Heart left ventricle (tissue), 16 donors: ENCODE results near the gene CLMP. TPM values are rescaled to one million over a fixed set of nuclear protein-coding genes. Genes with fewer than 3 reads are reported as not detected.

Experiments used
- ATAC-seq, 4 donors: fragments of 200-7000 bp; cut with Tn5 transposase; one replicate each; pipeline ENCODE4 v1.9.1; 2020 to 2022; ENCODE audit warnings: moderate library complexity in 4 of 4, mild to moderate bottlenecking in 3 of 4, moderate number of reproducible peaks in 1 of 4
- DNase-seq, 5 donors: peaks; one replicate each; pipeline ENCODE4 v3.0.0-alpha.2; 2020
- H3K27ac ChIP-seq, 12 donors: fragments of 200-600 bp; sonication (generic) in 4 of 12; one replicate each; pipeline versions ENCODE4 v1.5.0 to v1.8.0; 2016 to 2022; ENCODE audit warnings: mild to moderate bottlenecking in 2 of 12
- H3K27me3 ChIP-seq, 9 donors: fragments of 200-600 bp; sonication (generic) in 2 of 9; one replicate each; pipeline versions ENCODE4 v1.5.1 to v1.8.0; 2016 to 2022; ENCODE audit warnings: mild to moderate bottlenecking in 3 of 9
- H3K36me3 ChIP-seq, 9 donors: fragments of 200-600 bp; sonication (generic) in 2 of 9; one replicate each; pipeline versions ENCODE4 v1.5.0 to v1.8.0; 2018 to 2022; ENCODE audit warnings: mild to moderate bottlenecking in 2 of 9
- H3K4me1 ChIP-seq, 12 donors: fragments of 200-600 bp; sonication (generic) in 4 of 12; one replicate each; pipeline versions ENCODE4 v1.5.0 to v1.8.0; 2016 to 2022; ENCODE audit warnings: mild to moderate bottlenecking in 3 of 12
- H3K4me3 ChIP-seq, 12 donors: fragments of 200-600 bp; sonication (generic) in 4 of 12; one replicate each; pipeline versions ENCODE4 v1.5.0 to v1.8.0; 2017 to 2022; ENCODE audit warnings: mild to moderate bottlenecking in 9 of 12, moderate library complexity in 4 of 12
- H3K9me3 ChIP-seq, 12 donors: fragments of 200-600 bp; sonication (generic) in 4 of 12; one replicate each; pipeline versions ENCODE4 v1.5.0 to v1.8.0; 2016 to 2022; ENCODE audit warnings: mild to moderate bottlenecking in 1 of 12
- POLR2A ChIP-seq, 2 donors: fragments of 450-650 bp; IDR thresholded peaks; one replicate each; pipeline ENCODE4 v1.6.1; 2017; ENCODE audit warnings: antibody characterized with exemption in 2 of 2, mild to moderate bottlenecking in 2 of 2, moderate library complexity in 2 of 2
- WGBS, 4 donors: extraction: QIAGEN DNeasy Blood & Tissue Kit in 2 of 4; methylation state at CpG; one replicate each; pipeline versions ENCODE4 v1.1.5 to v1.1.7; 2013 to 2018; 5-methylcytosine and 5-hydroxymethylcytosine counted together
- intact Hi-C, 10 donors: fragments of 100-400 bp; cut with DNase I; formaldehyde crosslinking; loops; one replicate each; pipeline versions ENCODE4 v1.11.1 to v1.14.2; 2022
- polyA plus RNA-seq, 2 donors: library from polyadenylated mRNA; stranded (reverse); fragments of 200-250 nt; gene quantifications; one replicate each; pipeline ENCODE4 v1.2.3, GENCODE V29; 2013
- total RNA-seq, 9 donors: library from RNA; depleted of rRNA in 2 of 9; stranded (reverse); fragments of >200 nt in 2 of 9; fragmentation: NEBNext Ultra II Directional in 3 of 9; extraction: Animal tissue kit (Norgen Biotek cat#: 25700) in 3 of 9; gene quantifications; one replicate each; pipeline versions ENCODE4 v1.1.0 to v1.2.4, GENCODE V29; 2016 to 2023
- TF ChIP-seq, protein P1 (sequence below), 12 donors: fragments of 200-600 bp; sonication (generic) in 4 of 12; IDR thresholded peaks; one replicate each; pipeline versions ENCODE4 v1.5.0 to v1.8.0; 2018 to 2022; ENCODE audit warnings: antibody characterized with exemption in 12 of 12, mild to moderate bottlenecking in 5 of 12
- donor health status: ischemic (EF 13 %, LVEDD 7.1; RV severe dilation, severe dysfunction).
- donor health status: healthy with polysubstance abuse.
- donor health status: DM: no; HTN: yes; CAD: no.
- donor health status: DM: no; HTN: no; CAD: no.
- donor health status: ischemic (EF 25% LVEDD 6.9; RV normal size, moderate dysfunction).
- donor health status: ischemic (EF 25% LVEDD 5.7; RV mildly dilated, moderate dysfunction).
- donor health status: healthy.
- donor health status: DM: yes; HTN: yes; CAD: no.
- donor health status: ischemic (EF 35%, LVEDD 5.7; RV mildly dilated, moderate dysfunction).
- donor health status: nonischemic (EF 11% LVEDD 7.7; RV severe dilation, severe dysfunction).
- donor health status: DM: yes; HTN: yes; CAD: no.
- donor health status: PGD.
- donor health status: ischemic (EF 29% LVEDD 5.4; RV normal size, mild dysfunction).
- donor health status: nonischemic (EF 23%, LVEDD 6.1; RV moderate dilation, normal function).

CLMP gene
- total and polyA plus RNA-seq, 11 donors = 1.9 to 18.4 (median 5.8) TPM

- Histone ChIP-seq H3K4me1 (peaks cover 0 to 12% (median 0%) of the 10 kb centered on the region in 12 donors), H3K4me3 (no peak overlapping the region)
- WGBS, 4 donors = 78 to 85% (median 81%) methylated on average over 5 of the region's 5 CpGs
Measured at GRCh38 chr11:123180166-123180565, 14.9 kb downstream of the CLMP start.

DNA sequence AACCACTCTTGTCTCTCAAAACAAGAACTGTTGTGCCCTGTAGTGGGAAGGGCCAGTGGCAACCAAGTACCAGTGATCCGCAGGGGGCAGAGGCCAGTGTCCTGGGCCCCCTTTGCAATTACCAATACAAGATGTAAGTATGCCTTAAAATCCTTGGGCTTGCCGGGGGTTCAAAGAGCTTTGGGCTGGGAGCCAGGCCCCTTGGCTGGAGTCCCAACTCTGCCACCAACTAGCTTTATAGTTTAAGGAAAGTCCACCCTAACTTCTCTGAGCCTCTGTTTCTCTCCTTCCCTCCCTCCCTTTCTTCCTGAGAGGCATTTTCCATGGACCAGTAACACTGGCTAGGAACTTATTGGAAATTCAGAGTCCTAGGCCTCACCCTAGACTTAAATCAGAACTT lies 15.5 kb downstream of the CLMP start:
- Histone ChIP-seq H3K36me3 (no peaks in the 10 kb centered on the region), H3K4me3 (no peak overlapping the region), H3K27ac (peak overlapping the region in 1 of 12 donors; percentile 51), H3K27me3 (peaks cover 0 to 30% (median 2%) of the 10 kb centered on the region in 9 donors), H3K9me3 (no peaks in the 10 kb centered on the region), H3K4me1 (peaks cover 0 to 17% (median under 1%) of the 10 kb centered on the region in 12 donors)
- WGBS, 4 donors = 49 to 64% (median 61%) methylated on average over 2 of the region's 2 CpGs
- TF ChIP-seq POLR2A (IDR thresholded peaks at IDR 0.05) = no peak
- TF ChIP-seq, protein P1, sequence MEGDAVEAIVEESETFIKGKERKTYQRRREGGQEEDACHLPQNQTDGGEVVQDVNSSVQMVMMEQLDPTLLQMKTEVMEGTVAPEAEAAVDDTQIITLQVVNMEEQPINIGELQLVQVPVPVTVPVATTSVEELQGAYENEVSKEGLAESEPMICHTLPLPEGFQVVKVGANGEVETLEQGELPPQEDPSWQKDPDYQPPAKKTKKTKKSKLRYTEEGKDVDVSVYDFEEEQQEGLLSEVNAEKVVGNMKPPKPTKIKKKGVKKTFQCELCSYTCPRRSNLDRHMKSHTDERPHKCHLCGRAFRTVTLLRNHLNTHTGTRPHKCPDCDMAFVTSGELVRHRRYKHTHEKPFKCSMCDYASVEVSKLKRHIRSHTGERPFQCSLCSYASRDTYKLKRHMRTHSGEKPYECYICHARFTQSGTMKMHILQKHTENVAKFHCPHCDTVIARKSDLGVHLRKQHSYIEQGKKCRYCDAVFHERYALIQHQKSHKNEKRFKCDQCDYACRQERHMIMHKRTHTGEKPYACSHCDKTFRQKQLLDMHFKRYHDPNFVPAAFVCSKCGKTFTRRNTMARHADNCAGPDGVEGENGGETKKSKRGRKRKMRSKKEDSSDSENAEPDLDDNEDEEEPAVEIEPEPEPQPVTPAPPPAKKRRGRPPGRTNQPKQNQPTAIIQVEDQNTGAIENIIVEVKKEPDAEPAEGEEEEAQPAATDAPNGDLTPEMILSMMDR (IDR thresholded peaks at IDR 0.05) = no peak
- ATAC-seq (no peak), DNase-seq (no peak)
- intact Hi-C loops = no loop called here

More at GRCh38 chr11:123180166-123180565, 14.9 kb downstream of the CLMP start:
- DNase-seq (no peak), ATAC-seq (no peak)
- H3K27me3 ChIP-seq = peaks cover 0 to 35% (median 4%) of the 10 kb centered on the region in 9 donors
- TF ChIP-seq, protein P1 (IDR thresholded peaks at IDR 0.05) = no peak
- no peak for TF ChIP-seq POLR2A (IDR thresholded peaks at IDR 0.05)
- no peaks in the 10 kb centered on the region for H3K9me3 ChIP-seq
- no peaks in the 10 kb centered on the region for H3K36me3 ChIP-seq
- intact Hi-C loops = no loop called here
- H3K27ac ChIP-seq = peak overlapping the region in 1 of 12 donors; percentile 51

- DNase-seq (no peak), ATAC-seq (no peak)
- H3K9me3 ChIP-seq = no peaks in the 10 kb centered on the region
- intact Hi-C loops = no loop called here
- H3K27ac ChIP-seq = peak overlapping the region in 1 of 12 donors; percentile 73
- no peak for TF ChIP-seq POLR2A (IDR thresholded peaks at IDR 0.05)
- TF ChIP-seq, protein P1 (IDR thresholded peaks at IDR 0.05) = no peak
- H3K36me3 ChIP-seq = no peaks in the 10 kb centered on the region
- peaks cover 0 to 17% (median 0%) of the 10 kb centered on the region in 9 donors for H3K27me3 ChIP-seq
- H3K4me3 ChIP-seq = no peak overlapping the region
- 97% methylated on average over 1 of the region's 1 CpG for WGBS, 4 donors
- H3K4me1 ChIP-seq = peaks cover 0 to 24% (median 6%) of the 10 kb centered on the region in 12 donors
Measured at GRCh38 chr11:123178186-123178585, 16.9 kb downstream of the CLMP start.

GRCh38 chr11:123176785-123177184 lies 18.3 kb downstream of the CLMP start:
- H3K4me1 ChIP-seq = peaks cover 0 to 27% (median 6%) of the 10 kb centered on the region in 12 donors
- no peak for ATAC-seq
- no peak for DNase-seq
- no peak for TF ChIP-seq POLR2A (IDR thresholded peaks at IDR 0.05)
- TF ChIP-seq, protein P1 (IDR thresholded peaks at IDR 0.05) = no peak
- H3K36me3 ChIP-seq = no peaks in the 10 kb centered on the region
- no peak overlapping the region for H3K4me3 ChIP-seq
- H3K27ac ChIP-seq = peak overlapping the region in 1 of 12 donors; percentile 73
- H3K27me3 ChIP-seq = peaks cover 0 to 14% (median 0%) of the 10 kb centered on the region in 9 donors
- WGBS, 4 donors = 91 to 96% (median 94%) methylated on average over 2 of the region's 2 CpGs
- intact Hi-C loops = no loop called here
- H3K9me3 ChIP-seq = no peaks in the 10 kb centered on the region
